Nephron (organoid): ENCODE results near the gene FSIP1.

Source experiments
- H3K27ac Mint-ChIP-seq, 3 experiments: 2 replicates each; pipeline ENCODE4 v1.8.0; 2020; ENCODE audit warnings: mixed read lengths in 3 of 3, mild to moderate bottlenecking in 2 of 3, moderate library complexity in 1 of 3
- H3K27me3 Mint-ChIP-seq: 2 replicates; pipeline ENCODE4 v1.8.0; 2021; ENCODE audit warnings: low read depth, mild to moderate bottlenecking, moderate library complexity, mixed read lengths
- H3K36me3 Mint-ChIP-seq: 2 replicates; pipeline ENCODE4 v1.8.0; 2020; ENCODE audit warnings: low read depth, mixed read lengths
- H3K4me1 Mint-ChIP-seq: 2 replicates; pipeline ENCODE4 v1.8.0; 2020; ENCODE audit warnings: mixed read lengths
- H3K4me3 Mint-ChIP-seq, 3 experiments: 2 replicates each; pipeline ENCODE4 v1.8.0; 2020; ENCODE audit warnings: mild to moderate bottlenecking in 3 of 3, mixed read lengths in 3 of 3, moderate library complexity in 2 of 3
- H3K9me3 Mint-ChIP-seq: 2 replicates; pipeline ENCODE4 v1.8.0; 2020; ENCODE audit warnings: mixed read lengths
- TF ChIP-seq, protein P1 (sequence below), 3 experiments: fragments of 200-600 bp; sonication (generic); IDR thresholded peaks; one replicate each; pipeline ENCODE4 v1.5.0; 2021; ENCODE audit warnings: antibody characterized with exemption in 3 of 3; ENCODE audit not compliant: unreplicated experiment in 3 of 3

FSIP1 gene

DNA sequence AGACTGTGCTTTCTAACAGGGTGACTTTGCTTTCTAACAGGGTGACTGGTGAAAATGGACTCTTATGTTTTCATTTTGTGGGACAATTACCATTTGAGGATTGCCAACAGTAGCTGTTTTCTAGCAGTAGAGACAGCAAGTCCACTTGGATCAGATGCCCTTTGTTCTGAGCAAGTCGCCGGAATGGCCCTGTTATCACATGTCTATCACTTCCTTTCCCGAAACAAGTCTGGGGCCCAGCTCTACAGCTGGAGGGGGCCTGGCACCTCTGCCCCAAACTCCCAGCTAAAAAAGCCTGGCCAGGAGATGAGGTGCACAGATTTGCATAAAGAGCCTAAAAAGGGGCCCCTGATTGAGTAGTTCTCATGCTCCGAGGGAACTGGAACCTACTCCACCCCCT is 157.2 kb downstream of the FSIP1 start:
- peaks cover 31% of the 10 kb centered on the region for H3K4me1 Mint-ChIP-seq
- H3K9me3 Mint-ChIP-seq: no peaks in the 10 kb centered on the region
- TF ChIP-seq, protein P1, sequence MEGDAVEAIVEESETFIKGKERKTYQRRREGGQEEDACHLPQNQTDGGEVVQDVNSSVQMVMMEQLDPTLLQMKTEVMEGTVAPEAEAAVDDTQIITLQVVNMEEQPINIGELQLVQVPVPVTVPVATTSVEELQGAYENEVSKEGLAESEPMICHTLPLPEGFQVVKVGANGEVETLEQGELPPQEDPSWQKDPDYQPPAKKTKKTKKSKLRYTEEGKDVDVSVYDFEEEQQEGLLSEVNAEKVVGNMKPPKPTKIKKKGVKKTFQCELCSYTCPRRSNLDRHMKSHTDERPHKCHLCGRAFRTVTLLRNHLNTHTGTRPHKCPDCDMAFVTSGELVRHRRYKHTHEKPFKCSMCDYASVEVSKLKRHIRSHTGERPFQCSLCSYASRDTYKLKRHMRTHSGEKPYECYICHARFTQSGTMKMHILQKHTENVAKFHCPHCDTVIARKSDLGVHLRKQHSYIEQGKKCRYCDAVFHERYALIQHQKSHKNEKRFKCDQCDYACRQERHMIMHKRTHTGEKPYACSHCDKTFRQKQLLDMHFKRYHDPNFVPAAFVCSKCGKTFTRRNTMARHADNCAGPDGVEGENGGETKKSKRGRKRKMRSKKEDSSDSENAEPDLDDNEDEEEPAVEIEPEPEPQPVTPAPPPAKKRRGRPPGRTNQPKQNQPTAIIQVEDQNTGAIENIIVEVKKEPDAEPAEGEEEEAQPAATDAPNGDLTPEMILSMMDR (IDR thresholded peaks at IDR 0.05; ENCODE audit: unreplicated experiment in 3 of 3): no peak
- H3K27me3 Mint-ChIP-seq: peaks cover 2% of the 10 kb centered on the region
- H3K27ac Mint-ChIP-seq: no peak overlapping the region
- no peaks in the 10 kb centered on the region for H3K36me3 Mint-ChIP-seq
- no peak overlapping the region for H3K4me3 Mint-ChIP-seq

DNA sequence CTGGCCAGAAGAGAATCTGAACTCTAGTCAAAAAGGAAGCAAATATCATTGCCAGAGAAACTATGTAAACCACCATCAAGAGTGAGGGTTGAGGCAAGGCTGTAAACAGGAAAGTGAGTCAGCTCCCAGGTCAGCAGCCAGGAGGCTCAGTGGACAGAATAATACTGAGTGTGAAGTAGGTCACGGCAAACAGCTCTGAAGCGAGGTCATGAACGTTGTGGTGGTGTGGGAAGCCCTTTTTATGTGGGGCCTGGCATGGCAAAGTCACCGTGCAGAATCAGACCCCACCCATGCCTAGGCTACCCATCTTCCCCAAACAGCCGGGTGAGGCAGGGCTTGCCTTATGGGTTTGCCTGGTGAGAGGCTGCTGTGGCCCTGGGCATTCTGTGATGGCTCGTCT is 157.8 kb downstream of the FSIP1 start:
- peaks cover 2% of the 10 kb centered on the region for H3K9me3 Mint-ChIP-seq
- H3K27ac Mint-ChIP-seq: no peak overlapping the region
- no peak overlapping the region for H3K4me3 Mint-ChIP-seq
- peaks cover 25% of the 10 kb centered on the region for H3K4me1 Mint-ChIP-seq
- TF ChIP-seq, protein P1 (IDR thresholded peaks at IDR 0.05; ENCODE audit: unreplicated experiment in 3 of 3): no peak
- H3K27me3 Mint-ChIP-seq: no peaks in the 10 kb centered on the region
- no peaks in the 10 kb centered on the region for H3K36me3 Mint-ChIP-seq

DNA sequence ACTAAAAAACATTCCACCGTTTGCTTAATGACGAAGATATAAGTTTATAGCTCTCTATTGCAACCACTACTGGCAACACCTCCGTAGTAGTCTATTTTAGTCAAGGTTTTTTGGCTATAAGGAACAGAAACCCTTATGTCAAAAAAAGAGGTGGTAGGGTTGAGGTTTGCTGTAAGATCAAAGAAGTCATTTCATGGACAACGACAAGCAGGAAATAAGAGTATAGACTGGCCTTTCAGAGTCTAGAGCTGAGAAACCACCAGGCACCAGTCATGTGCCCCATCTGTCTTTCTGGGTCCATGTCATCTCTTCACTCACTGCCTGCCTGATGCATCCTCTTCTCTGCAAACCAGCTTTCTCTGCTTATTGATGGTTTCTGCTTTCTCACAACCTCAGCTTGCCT is 159.1 kb downstream of the FSIP1 start:
- no peaks in the 10 kb centered on the region for H3K27me3 Mint-ChIP-seq
- H3K4me1 Mint-ChIP-seq: peaks cover 12% of the 10 kb centered on the region
- peaks cover 4% of the 10 kb centered on the region for H3K9me3 Mint-ChIP-seq
- TF ChIP-seq, protein P1 (IDR thresholded peaks at IDR 0.05; ENCODE audit: unreplicated experiment in 3 of 3): no peak
- no peaks in the 10 kb centered on the region for H3K36me3 Mint-ChIP-seq
- no peak overlapping the region for H3K4me3 Mint-ChIP-seq
- no peak overlapping the region for H3K27ac Mint-ChIP-seq

DNA sequence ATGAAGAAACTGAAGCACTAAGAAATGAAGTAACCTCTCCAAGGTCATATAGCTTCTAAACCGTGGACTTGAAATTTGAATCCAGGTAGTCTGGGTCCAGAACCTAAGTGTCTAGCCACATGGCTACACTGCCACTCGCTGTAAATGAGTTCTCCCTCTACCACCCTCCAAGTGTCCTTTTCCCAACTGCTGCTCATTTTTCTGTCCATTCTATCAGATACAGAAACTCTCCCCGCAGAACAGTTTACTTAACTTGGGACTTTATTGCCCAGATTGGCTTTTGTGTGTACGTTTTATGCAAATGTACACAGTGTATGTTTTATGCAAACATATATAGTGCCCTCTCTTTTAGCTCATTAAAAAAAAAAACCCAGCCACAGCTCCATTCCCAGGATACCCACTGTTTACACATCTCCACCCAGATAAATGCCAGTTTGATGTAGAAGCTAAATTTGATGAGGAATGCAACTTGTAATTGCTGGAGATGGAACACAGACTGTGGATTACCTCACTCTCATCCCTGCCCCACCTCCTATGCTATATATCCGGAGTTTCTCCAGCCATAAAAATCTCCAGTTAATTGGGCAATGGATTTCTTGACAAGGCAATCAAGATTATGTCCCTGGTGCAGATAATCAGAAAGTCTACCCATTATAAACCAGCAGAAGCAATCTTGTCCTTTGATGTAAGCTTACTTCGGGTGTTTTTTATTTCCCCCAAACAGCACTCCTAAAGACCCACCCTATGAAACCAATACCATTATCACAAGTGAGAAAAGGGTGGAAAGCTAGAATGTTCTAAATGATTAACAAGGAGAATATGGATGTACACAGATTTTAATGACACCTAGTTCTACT is 159.8 kb downstream of the FSIP1 start:
- H3K9me3 Mint-ChIP-seq: peaks cover 4% of the 10 kb centered on the region
- H3K4me3 Mint-ChIP-seq: no peak overlapping the region
- TF ChIP-seq, protein P1 (IDR thresholded peaks at IDR 0.05; ENCODE audit: unreplicated experiment in 3 of 3): no peak

DNA sequence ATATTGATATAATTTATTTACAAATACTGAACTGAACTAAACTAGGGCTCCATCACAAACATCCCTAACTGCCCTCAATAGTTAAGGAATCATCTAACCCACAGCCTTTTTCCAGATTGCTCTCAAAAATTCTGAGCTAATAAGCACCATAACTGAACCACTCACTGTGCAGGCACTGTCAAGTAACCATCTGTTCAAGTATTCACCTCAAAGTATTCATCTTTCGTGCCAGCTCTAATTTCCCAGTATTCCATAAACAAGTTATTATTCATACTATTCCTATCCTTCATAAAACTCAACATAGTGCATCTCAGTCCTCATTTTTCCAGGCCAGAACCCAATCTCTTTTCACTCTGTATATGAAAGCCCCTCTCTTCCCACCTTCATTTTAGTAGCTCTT is 160.7 kb downstream of the FSIP1 start:
- TF ChIP-seq, protein P1 (IDR thresholded peaks at IDR 0.05; ENCODE audit: unreplicated experiment in 3 of 3): no peak
- Mint-ChIP-seq H3K9me3 (peaks cover 4% of the 10 kb centered on the region), H3K27ac (no peak overlapping the region), H3K4me3 (no peak overlapping the region), H3K27me3 (no peaks in the 10 kb centered on the region), H3K4me1 (no peaks in the 10 kb centered on the region), H3K36me3 (no peaks in the 10 kb centered on the region)

More for the DNA sequence above, 159.8 kb downstream of the FSIP1 start:
- Mint-ChIP-seq H3K27ac (no peak overlapping the region), H3K4me1 (peaks cover 6% of the 10 kb centered on the region), H3K27me3 (no peaks in the 10 kb centered on the region), H3K36me3 (no peaks in the 10 kb centered on the region)

DNA sequence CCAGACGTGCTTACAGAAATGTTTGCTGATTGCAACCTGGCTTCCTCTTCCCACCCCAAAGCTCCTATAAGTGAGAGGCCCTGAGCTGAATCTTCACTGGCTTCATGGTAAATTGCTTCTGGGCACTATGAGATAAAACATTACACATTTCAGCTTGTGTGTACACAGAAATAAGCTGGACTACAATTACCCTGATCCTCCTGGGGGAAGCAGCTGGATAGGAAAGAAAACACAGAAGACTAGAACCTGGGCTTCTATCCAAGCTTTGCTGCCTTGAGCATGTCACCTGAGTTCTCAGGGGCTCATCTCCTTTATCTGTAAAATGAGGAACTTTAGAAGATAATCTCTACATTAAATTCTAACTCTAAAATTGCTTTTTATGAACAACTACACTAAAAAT is 161.4 kb downstream of the FSIP1 start:
- H3K36me3 Mint-ChIP-seq: no peaks in the 10 kb centered on the region
- TF ChIP-seq, protein P1 (IDR thresholded peaks at IDR 0.05; ENCODE audit: unreplicated experiment in 3 of 3): no peak
- H3K9me3 Mint-ChIP-seq: peaks cover 4% of the 10 kb centered on the region
- no peaks in the 10 kb centered on the region for H3K27me3 Mint-ChIP-seq
- no peak overlapping the region for H3K4me3 Mint-ChIP-seq
- H3K27ac Mint-ChIP-seq: no peak overlapping the region
- H3K4me1 Mint-ChIP-seq: no peaks in the 10 kb centered on the region
